GM12874 (cell line): ENCODE data around the gene ELOVL6.

Experiments
- TF ChIP-seq, protein P1 (sequence below): IDR thresholded peaks from 2 replicates; pipeline ENCODE4 v1.5.1; 2011; ENCODE audit warnings: low read depth, mild to moderate bottlenecking, control low read depth, low read length, moderate library complexity; ENCODE audit not compliant: insufficient read depth

Gene ELOVL6

GRCh38 chr4:110202024-110202423 is 3.6 kb upstream of the ELOVL6 start:
- TF ChIP-seq, protein P1, sequence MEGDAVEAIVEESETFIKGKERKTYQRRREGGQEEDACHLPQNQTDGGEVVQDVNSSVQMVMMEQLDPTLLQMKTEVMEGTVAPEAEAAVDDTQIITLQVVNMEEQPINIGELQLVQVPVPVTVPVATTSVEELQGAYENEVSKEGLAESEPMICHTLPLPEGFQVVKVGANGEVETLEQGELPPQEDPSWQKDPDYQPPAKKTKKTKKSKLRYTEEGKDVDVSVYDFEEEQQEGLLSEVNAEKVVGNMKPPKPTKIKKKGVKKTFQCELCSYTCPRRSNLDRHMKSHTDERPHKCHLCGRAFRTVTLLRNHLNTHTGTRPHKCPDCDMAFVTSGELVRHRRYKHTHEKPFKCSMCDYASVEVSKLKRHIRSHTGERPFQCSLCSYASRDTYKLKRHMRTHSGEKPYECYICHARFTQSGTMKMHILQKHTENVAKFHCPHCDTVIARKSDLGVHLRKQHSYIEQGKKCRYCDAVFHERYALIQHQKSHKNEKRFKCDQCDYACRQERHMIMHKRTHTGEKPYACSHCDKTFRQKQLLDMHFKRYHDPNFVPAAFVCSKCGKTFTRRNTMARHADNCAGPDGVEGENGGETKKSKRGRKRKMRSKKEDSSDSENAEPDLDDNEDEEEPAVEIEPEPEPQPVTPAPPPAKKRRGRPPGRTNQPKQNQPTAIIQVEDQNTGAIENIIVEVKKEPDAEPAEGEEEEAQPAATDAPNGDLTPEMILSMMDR = no peak

- TF ChIP-seq, protein P1 = no peak
Measured at GRCh38 chr4:110201502-110201901, 3.1 kb upstream of the ELOVL6 start.

DNA sequence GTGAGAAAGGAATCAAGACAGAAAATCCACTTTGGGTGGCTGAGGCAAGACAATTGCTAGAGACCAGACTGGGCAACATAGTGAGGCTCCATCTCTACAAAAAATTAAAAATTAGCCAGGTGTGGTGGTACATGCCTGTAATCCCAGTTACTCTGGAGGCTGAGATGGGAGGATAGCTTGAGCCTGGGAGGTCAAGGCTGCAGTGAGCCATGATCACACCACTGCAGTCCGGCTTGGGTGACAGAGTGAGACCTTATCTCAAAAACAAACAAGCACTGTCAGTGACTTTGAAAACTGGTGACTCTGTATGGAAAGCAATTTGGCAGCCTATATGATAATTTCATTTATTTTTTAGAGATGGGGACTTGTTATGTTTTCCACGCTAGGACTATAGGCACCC is 2.3 kb upstream of the ELOVL6 start:
- TF ChIP-seq, protein P1 = no peak

DNA sequence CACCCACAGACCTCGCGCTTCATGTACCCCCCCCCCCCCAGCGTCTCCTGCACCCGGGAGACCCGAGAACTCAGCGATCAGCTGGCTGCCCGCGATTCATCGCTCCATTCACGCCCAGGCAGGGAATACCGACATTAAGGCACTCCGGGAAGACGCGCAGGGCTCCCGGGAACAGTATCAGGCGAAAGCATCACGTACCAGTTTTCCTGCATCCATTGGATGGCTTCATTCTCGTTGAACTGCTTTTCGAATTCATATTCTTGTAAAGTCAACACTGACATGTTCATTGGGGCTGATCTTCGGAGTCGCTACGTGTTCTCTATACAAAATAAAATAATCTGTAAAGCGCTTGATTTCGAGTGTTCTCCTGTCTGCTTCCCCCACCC is 373 bp downstream of the ELOVL6 start:
- TF ChIP-seq, protein P1 = no peak

GRCh38 chr4:110197529-110198042 is 829 bp downstream of the ELOVL6 start:
- TF ChIP-seq, protein P1 = no peak

DNA sequence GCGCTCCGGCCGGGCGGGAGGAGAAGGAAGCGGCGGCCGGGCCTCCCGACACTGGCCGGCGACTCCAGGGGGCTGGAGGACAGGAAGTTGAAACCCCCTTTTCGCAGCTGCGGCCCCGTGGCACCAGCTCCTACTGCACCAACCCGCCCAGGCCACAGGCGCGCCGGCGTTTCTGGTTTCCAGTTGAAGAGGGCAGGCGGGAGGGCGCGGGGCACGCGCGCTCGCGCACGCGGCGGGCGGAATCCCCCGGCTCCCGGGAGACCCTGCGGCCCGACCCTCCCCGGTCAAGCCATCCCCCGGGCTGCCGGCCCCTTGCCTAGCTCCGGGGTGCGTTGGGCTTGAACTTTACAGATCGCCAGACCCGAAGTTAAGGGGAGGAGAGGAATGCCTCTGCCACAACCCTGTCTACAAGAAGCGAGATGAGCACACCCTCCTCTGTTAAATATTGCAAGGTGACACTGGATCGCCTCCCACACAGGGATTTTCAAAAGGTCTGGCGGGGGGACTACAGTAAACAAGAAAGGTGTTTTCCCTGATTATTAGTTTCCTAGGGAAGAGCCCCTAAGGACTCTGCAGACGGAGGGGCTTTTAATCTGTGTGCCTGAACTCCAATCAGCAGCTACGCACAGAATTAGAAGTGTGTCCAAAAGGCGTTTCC is 1.4 kb downstream of the ELOVL6 start:
- TF ChIP-seq, protein P1 = no peak

GRCh38 chr4:110196206-110196870 is 2.1 kb downstream of the ELOVL6 start:
- TF ChIP-seq, protein P1 = no peak
